OCI-LY7 (cell line): ENCODE results near the gene POLR3H. TPM values are rescaled to one million over a fixed set of nuclear protein-coding genes. Genes with fewer than 3 reads are reported as not detected.

Experiments used
- BruUV-seq: library from RNA; stranded (reverse); fragments of 400-500 nt; replicated peaks from 2 replicates; lab custom pipeline; 2021; lab: Mats Ljungman, UMichigan
- CTCF ChIA-PET: fragments of 300-600 bp; sonication (Branson Sonifier 250); formaldehyde crosslinking; loops from one replicate; lab custom pipeline; 2022; ENCODE audit warnings: antibody characterized with exemption; ENCODE audit not compliant: unreplicated experiment; lab: Charles Lee
- POLR2A ChIA-PET: fragments of 300-600 bp; sonication (Branson Sonifier 250); formaldehyde crosslinking; loops from one replicate; lab custom pipeline; 2022; ENCODE audit warnings: antibody characterized with exemption; lab: Charles Lee
- DNase-seq: peaks from one replicate; pipeline ENCODE4 v3.0.0-alpha.2; 2015; ENCODE audit warnings: low spot score
- H2AFZ ChIP-seq: fragments of 200-600 bp; sonication (generic), shearing (Covaris generic); 2 replicates; pipeline ENCODE4 v1.6.1; 2014; ENCODE audit warnings: mild to moderate bottlenecking, antibody characterized with exemption, low read length, moderate library complexity
- H3K27ac ChIP-seq: fragments of 200-600 bp; sonication (generic); 2 replicates; pipeline ENCODE4 v1.5.1; 2014; ENCODE audit warnings: mixed run types, low read depth, mild to moderate bottlenecking, moderate library complexity, low read length, inconsistent platforms; ENCODE audit not compliant: poor library complexity, severe bottlenecking
- H3K36me3 ChIP-seq: fragments of 200-600 bp; sonication (generic); 2 replicates; pipeline ENCODE4 v1.6.1; 2014; ENCODE audit warnings: mild to moderate bottlenecking, antibody characterized with exemption, low read length, moderate library complexity, mixed read lengths; ENCODE audit not compliant: insufficient read depth
- H3K4me1 ChIP-seq: fragments of 200-600 bp; sonication (generic); 2 replicates; pipeline ENCODE4 v1.5.1; 2014; ENCODE audit warnings: mild to moderate bottlenecking, low read length; ENCODE audit not compliant: insufficient read depth, poor library complexity, severe bottlenecking
- H3K4me2 ChIP-seq: fragments of 200-600 bp; sonication (generic); 2 replicates; pipeline ENCODE4 v1.6.1; 2014; ENCODE audit warnings: mild to moderate bottlenecking, low read length
- H3K4me3 ChIP-seq: fragments of 200-600 bp; sonication (generic); 2 replicates; pipeline ENCODE4 v1.5.1; 2014; ENCODE audit warnings: mild to moderate bottlenecking, low read depth, low read length; ENCODE audit not compliant: poor library complexity, severe bottlenecking
- H3K79me2 ChIP-seq: fragments of 200-600 bp; sonication (generic); 2 replicates; pipeline ENCODE4 v1.6.1; 2016; ENCODE audit warnings: low read depth, mild to moderate bottlenecking, low read length, moderate library complexity, mixed read lengths; ENCODE audit not compliant: insufficient read depth
- H3K9me2 ChIP-seq: fragments of 200-600 bp; sonication (generic); 2 replicates; pipeline ENCODE4 v1.6.1; 2016; ENCODE audit warnings: mild to moderate bottlenecking, low read length, mixed read lengths; ENCODE audit not compliant: insufficient read depth
- H3K9me3 ChIP-seq: fragments of 200-600 bp; sonication (generic); 2 replicates; pipeline ENCODE4 v1.6.1; 2014; ENCODE audit warnings: mild to moderate bottlenecking, mixed run types, low read length, mixed read lengths
- H4K20me1 ChIP-seq: fragments of 200-600 bp; sonication (generic); 2 replicates; pipeline ENCODE4 v1.6.1; 2014; ENCODE audit warnings: mild to moderate bottlenecking, antibody characterized with exemption, low read length, moderate library complexity, mixed read lengths; ENCODE audit not compliant: insufficient read depth
- EZH2phosphoT487 ChIP-seq: fragments of 200-600 bp; sonication (generic); IDR thresholded peaks from 2 replicates; pipeline ENCODE4 v1.6.1; 2018; ENCODE audit warnings: low read depth, borderline replicate concordance, mild to moderate bottlenecking, mixed run types, antibody characterized with exemption, low read length, moderate library complexity, mixed read lengths
- intact Hi-C: fragments of 100-400 bp; cut with micrococcal nuclease; formaldehyde crosslinking; loops from one replicate; pipeline ENCODE4 v1.10.0; 2022; ENCODE audit not compliant: unreplicated experiment
- total RNA-seq, 2 experiments: library from RNA; depleted of rRNA in 1 of 2; stranded (reverse); fragments of >200 nt in 1 of 2; shearing (Covaris generic) in 1 of 2; gene quantifications; 2 replicates each; pipeline ENCODE4 v1.2.3, GENCODE V29; 2014 to 2022
- TF ChIP-seq, protein P1 (sequence below): fragments of 200-600 bp; sonication (generic); conservative IDR thresholded peaks from 2 replicates; pipeline ENCODE4 v1.5.1; 2014; ENCODE audit warnings: mild to moderate bottlenecking, antibody characterized with exemption, low read length, moderate library complexity, mixed read lengths

POLR3H gene
- total RNA-seq, 2 experiments from 2014 or later: 28.5 to 48.3 TPM

DNA sequence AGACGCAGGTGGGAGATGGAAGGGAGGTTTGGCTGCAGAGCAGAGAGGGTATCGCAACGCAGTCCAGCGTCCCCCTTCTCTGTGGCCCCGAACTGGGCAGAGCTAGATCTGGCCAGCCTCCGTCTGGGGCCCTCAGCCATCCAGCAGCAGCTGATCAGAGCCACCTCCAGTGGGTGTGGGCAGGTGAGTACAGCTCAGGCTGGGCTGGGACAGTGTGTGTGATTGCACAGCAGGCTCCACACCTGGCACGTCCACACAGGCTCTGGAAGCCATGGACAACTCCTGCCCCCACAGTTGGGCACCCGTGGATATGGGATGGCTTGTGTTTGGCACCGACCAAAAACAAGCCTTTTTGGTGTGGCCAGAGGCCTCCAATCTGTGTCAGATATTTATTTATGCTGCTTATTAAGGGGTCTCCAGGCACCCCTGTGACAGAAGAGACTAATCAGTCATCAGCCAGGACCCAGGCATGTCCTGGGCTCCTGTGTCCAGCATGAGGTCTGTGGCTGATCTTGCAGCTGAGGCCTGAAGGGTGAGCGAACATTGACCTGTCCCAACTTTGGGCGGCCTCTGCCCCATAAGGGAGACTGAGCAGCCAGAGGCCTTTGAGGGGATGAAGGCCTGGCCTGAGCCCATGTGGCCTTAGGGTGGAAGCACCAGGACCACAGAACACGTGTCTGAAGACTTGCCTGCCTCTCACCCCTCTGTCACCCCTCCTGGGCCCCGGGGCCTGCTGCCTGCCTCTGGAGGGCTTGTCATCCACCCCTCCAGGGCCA, 18.6 kb downstream of the POLR3H start:
- Histone ChIP-seq H3K79me2 (no peaks in the 10 kb centered on the region), H2AFZ (no peak overlapping the region), H4K20me1 (no peaks in the 10 kb centered on the region), H3K9me3 (no peaks in the 10 kb centered on the region), H3K9me2 (no peaks in the 10 kb centered on the region), H3K4me3 (no peak overlapping the region), H3K27ac (no peak overlapping the region), H3K4me2 (no peak overlapping the region), H3K4me1 (no peaks in the 10 kb centered on the region), H3K36me3 (peaks cover 91% of the 10 kb centered on the region)
- TF ChIP-seq, protein P1, sequence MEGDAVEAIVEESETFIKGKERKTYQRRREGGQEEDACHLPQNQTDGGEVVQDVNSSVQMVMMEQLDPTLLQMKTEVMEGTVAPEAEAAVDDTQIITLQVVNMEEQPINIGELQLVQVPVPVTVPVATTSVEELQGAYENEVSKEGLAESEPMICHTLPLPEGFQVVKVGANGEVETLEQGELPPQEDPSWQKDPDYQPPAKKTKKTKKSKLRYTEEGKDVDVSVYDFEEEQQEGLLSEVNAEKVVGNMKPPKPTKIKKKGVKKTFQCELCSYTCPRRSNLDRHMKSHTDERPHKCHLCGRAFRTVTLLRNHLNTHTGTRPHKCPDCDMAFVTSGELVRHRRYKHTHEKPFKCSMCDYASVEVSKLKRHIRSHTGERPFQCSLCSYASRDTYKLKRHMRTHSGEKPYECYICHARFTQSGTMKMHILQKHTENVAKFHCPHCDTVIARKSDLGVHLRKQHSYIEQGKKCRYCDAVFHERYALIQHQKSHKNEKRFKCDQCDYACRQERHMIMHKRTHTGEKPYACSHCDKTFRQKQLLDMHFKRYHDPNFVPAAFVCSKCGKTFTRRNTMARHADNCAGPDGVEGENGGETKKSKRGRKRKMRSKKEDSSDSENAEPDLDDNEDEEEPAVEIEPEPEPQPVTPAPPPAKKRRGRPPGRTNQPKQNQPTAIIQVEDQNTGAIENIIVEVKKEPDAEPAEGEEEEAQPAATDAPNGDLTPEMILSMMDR: no peak
- no peak for TF ChIP-seq EZH2phosphoT487
- POLR2A ChIA-PET: interaction anchor here (1.2 kb wide), 1 partner anchor 57 kb away, joined by 3 read pairs; the partner anchor contains the start of genes ACO2 and PHF5A
- intact Hi-C loops: loop anchor here (1.0 kb wide), 1 partner anchor 122 kb away; no protein-coding TSS in a partner anchor
- BruUV-seq: no TSS peak
- no peak for DNase-seq
- CTCF ChIA-PET: no interaction called here

DNA sequence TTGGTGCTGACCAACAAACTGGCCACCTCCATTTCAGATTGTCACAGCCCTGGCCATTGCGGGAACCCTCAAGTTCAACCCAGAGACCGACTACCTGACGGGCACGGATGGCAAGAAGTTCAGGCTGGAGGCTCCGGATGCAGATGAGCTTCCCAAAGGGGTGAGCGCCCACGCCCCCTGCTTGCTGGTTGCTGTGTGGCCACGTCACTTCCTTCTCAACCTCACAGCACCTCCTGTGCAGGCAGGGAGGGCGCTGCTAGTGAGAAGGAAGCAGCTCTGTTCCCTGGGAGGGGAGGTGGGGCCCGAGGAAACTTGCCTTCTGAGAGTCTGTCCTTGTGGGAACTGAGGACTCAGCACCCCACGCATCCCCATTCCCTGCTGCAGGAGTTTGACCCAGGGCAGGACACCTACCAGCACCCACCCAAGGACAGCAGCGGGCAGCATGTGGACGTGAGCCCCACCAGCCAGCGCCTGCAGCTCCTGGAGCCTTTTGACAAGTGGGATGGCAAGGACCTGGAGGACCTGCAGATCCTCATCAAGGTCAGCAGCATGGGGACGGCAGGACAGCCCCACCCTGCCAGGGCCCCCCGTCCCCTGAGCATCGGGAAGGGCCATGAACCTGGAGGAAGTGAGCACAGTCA, 19.3 kb downstream of the POLR3H start:
- Histone ChIP-seq H3K27ac (no peak overlapping the region), H4K20me1 (no peaks in the 10 kb centered on the region), H3K4me2 (no peak overlapping the region)

More for the DNA sequence above, 19.3 kb downstream of the POLR3H start:
- no peak overlapping the region for H2AFZ ChIP-seq
- intact Hi-C loops: no loop called here
- no TSS peak for BruUV-seq
- ChIA-PET CTCF (no interaction called here), POLR2A (interaction anchor here (1.2 kb wide), 1 partner anchor 56 kb away, joined by 3 read pairs; the partner anchor contains the start of genes ACO2 and PHF5A)
- H3K9me3 ChIP-seq: no peaks in the 10 kb centered on the region
- H3K36me3 ChIP-seq: peaks cover 89% of the 10 kb centered on the region
- no peaks in the 10 kb centered on the region for H3K9me2 ChIP-seq
- TF ChIP-seq, protein P1: 0 out of 2 replicates have a peak, but pooled peaks have one; percentile 17
- no peak for TF ChIP-seq EZH2phosphoT487
- no peak overlapping the region for H3K4me3 ChIP-seq
- H3K4me1 ChIP-seq: no peaks in the 10 kb centered on the region
- H3K79me2 ChIP-seq: no peaks in the 10 kb centered on the region
- no peak for DNase-seq
